HepG2 (cell line): ENCODE measurements around the gene TRAF3. TPM values are rescaled to one million over a fixed set of nuclear protein-coding genes. Genes with fewer than 3 reads are reported as not detected.

Experiments used
- CHD4 ChIP-seq: fragments of 200-600 bp; sonication (generic); IDR thresholded peaks from 2 replicates; pipeline ENCODE4 v1.7.0; 2017; ENCODE audit warnings: mild to moderate bottlenecking, low read length, borderline replicate concordance
- HDAC1 ChIP-seq: sonication (generic); formaldehyde crosslinking; IDR thresholded peaks from 2 replicates; pipeline ENCODE4 v1.5.1; 2020; ENCODE audit warnings: mild to moderate bottlenecking, missing genetic modification reagents
- HNRNPL ChIP-seq: fragments of 200-400 bp; formaldehyde crosslinking; IDR thresholded peaks from 2 replicates; pipeline ENCODE4 v1.6.1; 2017; ENCODE audit warnings: mild to moderate bottlenecking, low read depth, low read length
- KAT2B ChIP-seq: fragments of 150-350 bp; IDR thresholded peaks from 2 replicates; pipeline ENCODE4 v1.6.1; 2014; ENCODE audit warnings: low read depth, low read length, borderline replicate concordance
- RXRB ChIP-seq: IDR thresholded peaks from 2 replicates; pipeline ENCODE4 v1.6.1; 2016; ENCODE audit warnings: borderline replicate concordance, missing genetic modification reagents, missing compliant biosample characterization
- ZFX ChIP-seq: sonication (generic); formaldehyde crosslinking; IDR thresholded peaks from 2 replicates; pipeline ENCODE4 v1.4.0; 2020; ENCODE audit warnings: mild to moderate bottlenecking, low read depth, missing genetic modification reagents, moderate library complexity
- ZMYM2 ChIP-seq: sonication (generic); formaldehyde crosslinking; IDR thresholded peaks from 2 replicates; pipeline ENCODE4 v1.8.0; 2022; ENCODE audit warnings: mild to moderate bottlenecking, missing genetic modification reagents
- polyA plus RNA-seq, 8 experiments: library from polyadenylated mRNA; depleted of rRNA in 3 of 8; stranded (reverse) in 7 of 8; unstranded in 1 of 8; fragments of >200 nt; fragmentation: Illumina TruSeq in 4 of 8; extraction: Trizol in 4 of 8; gene quantifications; 2 replicates each; pipeline versions ENCODE4 v1.2.1 to v1.2.3, GENCODE V29; 2011 to 2016; ENCODE audit warnings: low read depth in 4 of 8, missing spikeins in 1 of 8, mixed read lengths in 1 of 8; ENCODE audit not compliant: insufficient read depth in 1 of 8
- total RNA-seq, 5 experiments: library from RNA; depleted of rRNA; stranded (reverse); fragments of >200 nt; fragmentation: Illumina TruSeq; extraction: Trizol; gene quantifications; 2 replicates each; pipeline ENCODE4 v1.2.3, GENCODE V29; 2016; ENCODE audit warnings: low read depth in 1 of 5
- TF ChIP-seq, protein P1 (sequence below), 2 experiments: fragments of 450-650 bp in 1 of 2; sonication (generic) in 1 of 2; formaldehyde crosslinking in 1 of 2; IDR thresholded peaks; 2 replicates each; pipeline versions ENCODE4 v1.6.1 to v1.8.0; 2016 to 2022; ENCODE audit warnings: antibody characterized with exemption in 1 of 2, mild to moderate bottlenecking in 1 of 2, missing genetic modification reagents in 1 of 2
- TF ChIP-seq, protein P2 (sequence below): sonication (generic); formaldehyde crosslinking; conservative IDR thresholded peaks from 2 replicates; pipeline ENCODE4 v1.5.0; 2020; ENCODE audit warnings: missing genetic modification reagents
- TF ChIP-seq, protein P3 (sequence below): sonication (generic); formaldehyde crosslinking; IDR thresholded peaks from 2 replicates; pipeline ENCODE4 v1.4.0; 2020; ENCODE audit warnings: missing genetic modification reagents, borderline replicate concordance

TRAF3 gene
- total and polyA plus RNA-seq, 2 of the 13 experiments (the other 11 are each of a cell fraction or from before 2014, with no cell fraction given) = 6.9 to 12.2 TPM

DNA sequence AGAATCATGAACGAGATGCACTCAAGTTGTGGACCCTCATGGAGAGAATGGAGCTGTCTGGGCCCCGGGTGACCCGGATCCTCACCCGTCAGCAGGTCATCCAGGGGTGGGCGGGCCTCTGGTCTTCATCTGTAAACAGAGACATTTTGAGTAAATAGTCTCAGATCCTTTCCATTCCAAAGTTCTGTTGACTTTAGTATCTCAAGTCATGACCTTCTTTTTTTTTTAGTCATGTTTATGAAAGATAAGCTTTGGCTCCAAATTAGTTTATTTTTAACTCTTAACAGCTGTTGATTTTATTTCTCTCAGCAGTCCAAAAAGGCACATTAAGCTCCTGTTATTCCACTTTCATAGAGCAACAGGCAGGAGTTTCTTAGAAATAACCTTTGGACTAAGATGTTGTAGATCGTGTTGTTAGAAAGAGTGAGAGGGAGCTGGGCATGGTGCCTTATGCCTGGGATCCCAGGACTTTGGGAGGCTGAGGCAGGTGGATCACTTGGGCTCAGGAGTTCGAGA is 96.4 kb downstream of the TRAF3 start (continued):
- TF ChIP-seq, protein P1, sequence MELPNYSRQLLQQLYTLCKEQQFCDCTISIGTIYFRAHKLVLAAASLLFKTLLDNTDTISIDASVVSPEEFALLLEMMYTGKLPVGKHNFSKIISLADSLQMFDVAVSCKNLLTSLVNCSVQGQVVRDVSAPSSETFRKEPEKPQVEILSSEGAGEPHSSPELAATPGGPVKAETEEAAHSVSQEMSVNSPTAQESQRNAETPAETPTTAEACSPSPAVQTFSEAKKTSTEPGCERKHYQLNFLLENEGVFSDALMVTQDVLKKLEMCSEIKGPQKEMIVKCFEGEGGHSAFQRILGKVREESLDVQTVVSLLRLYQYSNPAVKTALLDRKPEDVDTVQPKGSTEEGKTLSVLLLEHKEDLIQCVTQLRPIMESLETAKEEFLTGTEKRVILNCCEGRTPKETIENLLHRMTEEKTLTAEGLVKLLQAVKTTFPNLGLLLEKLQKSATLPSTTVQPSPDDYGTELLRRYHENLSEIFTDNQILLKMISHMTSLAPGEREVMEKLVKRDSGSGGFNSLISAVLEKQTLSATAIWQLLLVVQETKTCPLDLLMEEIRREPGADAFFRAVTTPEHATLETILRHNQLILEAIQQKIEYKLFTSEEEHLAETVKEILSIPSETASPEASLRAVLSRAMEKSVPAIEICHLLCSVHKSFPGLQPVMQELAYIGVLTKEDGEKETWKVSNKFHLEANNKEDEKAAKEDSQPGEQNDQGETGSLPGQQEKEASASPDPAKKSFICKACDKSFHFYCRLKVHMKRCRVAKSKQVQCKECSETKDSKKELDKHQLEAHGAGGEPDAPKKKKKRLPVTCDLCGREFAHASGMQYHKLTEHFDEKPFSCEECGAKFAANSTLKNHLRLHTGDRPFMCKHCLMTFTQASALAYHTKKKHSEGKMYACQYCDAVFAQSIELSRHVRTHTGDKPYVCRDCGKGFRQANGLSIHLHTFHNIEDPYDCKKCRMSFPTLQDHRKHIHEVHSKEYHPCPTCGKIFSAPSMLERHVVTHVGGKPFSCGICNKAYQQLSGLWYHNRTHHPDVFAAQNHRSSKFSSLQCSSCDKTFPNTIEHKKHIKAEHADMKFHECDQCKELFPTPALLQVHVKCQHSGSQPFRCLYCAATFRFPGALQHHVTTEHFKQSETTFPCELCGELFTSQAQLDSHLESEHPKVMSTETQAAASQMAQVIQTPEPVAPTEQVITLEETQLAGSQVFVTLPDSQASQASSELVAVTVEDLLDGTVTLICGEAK (IDR thresholded peaks at IDR 0.05) = no peak
- TF ChIP-seq, protein P1 (CRISPR knock-in tag; IDR thresholded peaks at IDR 0.05) = no peak
- TF ChIP-seq KAT2B = no peak
- TF ChIP-seq HDAC1 = peak; percentile 59
- TF ChIP-seq, protein P2, sequence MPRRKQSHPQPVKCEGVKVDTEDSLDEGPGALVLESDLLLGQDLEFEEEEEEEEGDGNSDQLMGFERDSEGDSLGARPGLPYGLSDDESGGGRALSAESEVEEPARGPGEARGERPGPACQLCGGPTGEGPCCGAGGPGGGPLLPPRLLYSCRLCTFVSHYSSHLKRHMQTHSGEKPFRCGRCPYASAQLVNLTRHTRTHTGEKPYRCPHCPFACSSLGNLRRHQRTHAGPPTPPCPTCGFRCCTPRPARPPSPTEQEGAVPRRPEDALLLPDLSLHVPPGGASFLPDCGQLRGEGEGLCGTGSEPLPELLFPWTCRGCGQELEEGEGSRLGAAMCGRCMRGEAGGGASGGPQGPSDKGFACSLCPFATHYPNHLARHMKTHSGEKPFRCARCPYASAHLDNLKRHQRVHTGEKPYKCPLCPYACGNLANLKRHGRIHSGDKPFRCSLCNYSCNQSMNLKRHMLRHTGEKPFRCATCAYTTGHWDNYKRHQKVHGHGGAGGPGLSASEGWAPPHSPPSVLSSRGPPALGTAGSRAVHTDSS (CRISPR knock-in tag) = no peak
- no peak for TF ChIP-seq ZMYM2 (CRISPR knock-in tag)
- TF ChIP-seq RXRB (CRISPR knock-in tag) = peak; percentile 96; the same call in 1 of the 2 replicates
- TF ChIP-seq, protein P3, sequence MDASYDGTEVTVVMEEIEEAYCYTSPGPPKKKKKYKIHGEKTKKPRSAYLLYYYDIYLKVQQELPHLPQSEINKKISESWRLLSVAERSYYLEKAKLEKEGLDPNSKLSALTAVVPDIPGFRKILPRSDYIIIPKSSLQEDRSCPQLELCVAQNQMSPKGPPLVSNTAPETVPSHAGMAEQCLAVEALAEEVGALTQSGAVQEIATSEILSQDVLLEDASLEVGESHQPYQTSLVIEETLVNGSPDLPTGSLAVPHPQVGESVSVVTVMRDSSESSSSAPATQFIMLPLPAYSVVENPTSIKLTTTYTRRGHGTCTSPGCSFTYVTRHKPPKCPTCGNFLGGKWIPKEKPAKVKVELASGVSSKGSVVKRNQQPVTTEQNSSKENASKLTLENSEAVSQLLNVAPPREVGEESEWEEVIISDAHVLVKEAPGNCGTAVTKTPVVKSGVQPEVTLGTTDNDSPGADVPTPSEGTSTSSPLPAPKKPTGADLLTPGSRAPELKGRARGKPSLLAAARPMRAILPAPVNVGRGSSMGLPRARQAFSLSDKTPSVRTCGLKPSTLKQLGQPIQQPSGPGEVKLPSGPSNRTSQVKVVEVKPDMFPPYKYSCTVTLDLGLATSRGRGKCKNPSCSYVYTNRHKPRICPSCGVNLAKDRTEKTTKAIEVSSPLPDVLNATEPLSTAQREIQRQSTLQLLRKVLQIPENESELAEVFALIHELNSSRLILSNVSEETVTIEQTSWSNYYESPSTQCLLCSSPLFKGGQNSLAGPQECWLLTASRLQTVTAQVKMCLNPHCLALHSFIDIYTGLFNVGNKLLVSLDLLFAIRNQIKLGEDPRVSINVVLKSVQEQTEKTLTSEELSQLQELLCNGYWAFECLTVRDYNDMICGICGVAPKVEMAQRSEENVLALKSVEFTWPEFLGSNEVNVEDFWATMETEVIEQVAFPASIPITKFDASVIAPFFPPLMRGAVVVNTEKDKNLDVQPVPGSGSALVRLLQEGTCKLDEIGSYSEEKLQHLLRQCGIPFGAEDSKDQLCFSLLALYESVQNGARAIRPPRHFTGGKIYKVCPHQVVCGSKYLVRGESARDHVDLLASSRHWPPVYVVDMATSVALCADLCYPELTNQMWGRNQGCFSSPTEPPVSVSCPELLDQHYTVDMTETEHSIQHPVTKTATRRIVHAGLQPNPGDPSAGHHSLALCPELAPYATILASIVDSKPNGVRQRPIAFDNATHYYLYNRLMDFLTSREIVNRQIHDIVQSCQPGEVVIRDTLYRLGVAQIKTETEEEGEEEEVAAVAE (CRISPR knock-in tag) = no peak
- no peak for TF ChIP-seq CHD4
- TF ChIP-seq ZFX (CRISPR knock-in tag) = no peak
- TF ChIP-seq HNRNPL = no peak
